ENCODE measurements around the gene BNC1. TPM values are rescaled to one million over a fixed set of nuclear protein-coding genes. Genes with fewer than 3 reads are reported as not detected.

BNC1 gene
- total RNA-seq, 1 donor from 2014 or later: 13.7 TPM

DNA sequence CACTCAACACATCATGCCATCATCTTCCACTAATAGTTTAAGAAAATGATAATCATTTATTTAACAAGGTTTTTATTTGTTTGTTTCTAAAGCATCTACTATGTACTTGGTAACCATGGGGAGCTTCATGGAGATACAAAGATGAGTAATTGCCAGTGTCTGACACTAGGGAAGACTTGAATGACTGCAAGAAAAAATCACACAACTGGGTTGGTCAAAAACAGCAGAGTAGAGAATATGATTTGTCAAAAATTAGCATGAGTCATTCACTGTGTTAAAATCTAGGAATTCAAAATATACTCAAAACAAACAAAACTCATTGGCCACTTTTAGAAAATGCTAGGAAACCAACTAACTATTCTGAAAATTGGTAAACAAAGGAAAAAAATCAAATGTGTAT is 6.3 kb downstream of the BNC1 start:
- Histone ChIP-seq H3K79me2 (ENCODE audit: insufficient read depth, low read length) (peaks cover 87% of the 10 kb centered on the region), H2AFZ (ENCODE audit: low read depth, low read length) (no peak overlapping the region), H4K20me1 (ENCODE audit: insufficient read depth, low read length) (peaks cover 4% of the 10 kb centered on the region), H3K27me3 (ENCODE audit: insufficient read depth, low read length) (no peaks in the 10 kb centered on the region), H3K27ac (ENCODE audit: low read depth, low read length) (peak overlapping the region; percentile 8), H3K9ac (ENCODE audit: low read length) (no peak overlapping the region), H3K9me3 (ENCODE audit: insufficient read depth, low read depth, low read length) (no peaks in the 10 kb centered on the region), H3K4me2 (ENCODE audit: low read length) (no peak overlapping the region), H3K36me3 (ENCODE audit: insufficient read depth, low read length) (no peaks in the 10 kb centered on the region), H3K4me1 (ENCODE audit: insufficient read depth, low read length) (no peaks in the 10 kb centered on the region), H3K4me3 (ENCODE audit: insufficient read depth, low read depth, low read length) (no peak overlapping the region)
- no peak for FAIRE-seq
- no peak overlapping the region for H3K4me3 Mint-ChIP-seq (ENCODE audit: unreplicated experiment)
- H3K9me3 Mint-ChIP-seq (ENCODE audit: unreplicated experiment): no peaks in the 10 kb centered on the region
- no peaks in the 10 kb centered on the region for H3K27me3 Mint-ChIP-seq (ENCODE audit: low read depth, unreplicated experiment)
- H3K4me1 Mint-ChIP-seq (ENCODE audit: low read depth, unreplicated experiment): peaks cover 2% of the 10 kb centered on the region
- peak overlapping the region; percentile 77 for H3K27ac Mint-ChIP-seq (ENCODE audit: unreplicated experiment)
- peak; percentile 53 for DNase-seq (ENCODE audit: low read depth)
- TF ChIP-seq CTCF (IDR thresholded peaks at IDR 0.05; ENCODE audit: insufficient read depth, low read depth, low read length) (no peak), EZH2 (IDR thresholded peaks at IDR 0.05; ENCODE audit: insufficient read depth, low read length) (no peak)
- no peaks in the 10 kb centered on the region for H3K36me3 Mint-ChIP-seq (ENCODE audit: low read depth, unreplicated experiment)

DNA sequence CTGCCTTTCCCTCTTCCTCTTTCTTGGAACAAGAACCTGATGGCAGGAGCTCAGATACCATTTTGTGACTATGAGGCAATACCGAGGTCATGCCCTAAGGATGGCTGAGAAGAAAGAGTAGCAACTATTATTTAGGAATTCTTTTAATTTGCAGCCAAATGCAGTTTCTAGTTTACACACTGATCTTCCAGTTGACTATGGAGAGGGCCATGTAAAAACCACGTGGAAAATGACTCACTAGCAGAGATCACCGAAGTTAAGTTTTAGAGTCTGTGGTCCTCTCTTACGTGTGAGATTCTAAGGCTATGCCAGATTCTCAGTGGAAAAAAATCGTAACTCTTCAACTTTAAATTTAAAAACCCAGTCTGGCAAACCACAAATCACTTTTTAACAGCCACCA is 7.8 kb downstream of the BNC1 start:
- FAIRE-seq (no peak), DNase-seq (ENCODE audit: low read depth) (peak; percentile 73)
- TF ChIP-seq EZH2 (IDR thresholded peaks at IDR 0.05; ENCODE audit: insufficient read depth, low read length) (no peak), CTCF (IDR thresholded peaks at IDR 0.05; ENCODE audit: insufficient read depth, low read depth, low read length) (no peak)
- no peaks in the 10 kb centered on the region for H3K4me1 ChIP-seq (ENCODE audit: insufficient read depth, low read length)
- H3K4me3 Mint-ChIP-seq (ENCODE audit: unreplicated experiment): no peak overlapping the region
- peak overlapping the region; percentile 44 for H3K27ac Mint-ChIP-seq (ENCODE audit: unreplicated experiment)
- no peaks in the 10 kb centered on the region for H3K36me3 Mint-ChIP-seq (ENCODE audit: low read depth, unreplicated experiment)
- H3K27ac ChIP-seq (ENCODE audit: low read depth, low read length): no peak overlapping the region
- H3K79me2 ChIP-seq (ENCODE audit: insufficient read depth, low read length): peaks cover 82% of the 10 kb centered on the region
- H3K4me1 Mint-ChIP-seq (ENCODE audit: low read depth, unreplicated experiment): no peaks in the 10 kb centered on the region
- H3K27me3 Mint-ChIP-seq (ENCODE audit: low read depth, unreplicated experiment): no peaks in the 10 kb centered on the region
- H3K9ac ChIP-seq (ENCODE audit: low read length): no peak overlapping the region
- H2AFZ ChIP-seq (ENCODE audit: low read depth, low read length): no peak overlapping the region
- no peaks in the 10 kb centered on the region for H3K36me3 ChIP-seq (ENCODE audit: insufficient read depth, low read length)
- H3K9me3 ChIP-seq (ENCODE audit: insufficient read depth, low read depth, low read length): no peaks in the 10 kb centered on the region
- H3K4me2 ChIP-seq (ENCODE audit: low read length): no peak overlapping the region
- H3K9me3 Mint-ChIP-seq (ENCODE audit: unreplicated experiment): no peaks in the 10 kb centered on the region
- peaks cover 4% of the 10 kb centered on the region for H4K20me1 ChIP-seq (ENCODE audit: insufficient read depth, low read length)
- H3K27me3 ChIP-seq (ENCODE audit: insufficient read depth, low read length): no peaks in the 10 kb centered on the region
- H3K4me3 ChIP-seq (ENCODE audit: insufficient read depth, low read depth, low read length): no peak overlapping the region

DNA sequence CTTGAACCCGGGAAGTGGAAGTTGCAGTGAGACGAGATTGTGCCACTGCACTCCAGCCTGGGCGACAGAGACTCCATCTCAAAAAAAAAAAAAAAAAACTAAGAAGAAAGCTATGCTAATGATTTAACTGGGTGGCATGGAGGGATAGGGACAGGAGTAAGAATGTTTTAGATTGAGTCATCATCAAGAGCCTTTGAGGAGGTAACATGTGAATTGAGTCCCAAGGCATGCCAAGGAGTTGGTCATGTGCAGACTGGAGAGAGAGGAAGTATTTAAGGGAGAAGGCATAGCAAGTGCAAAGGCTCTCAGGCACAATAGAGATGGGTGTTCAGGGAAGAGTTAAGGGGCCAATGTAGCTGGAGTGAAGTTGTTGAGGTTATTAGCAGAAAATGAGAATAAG is 9.1 kb downstream of the BNC1 start:
- Histone ChIP-seq H3K4me1 (ENCODE audit: insufficient read depth, low read length) (no peaks in the 10 kb centered on the region), H3K27ac (ENCODE audit: low read depth, low read length) (no peak overlapping the region), H3K9me3 (ENCODE audit: insufficient read depth, low read depth, low read length) (no peaks in the 10 kb centered on the region), H2AFZ (ENCODE audit: low read depth, low read length) (no peak overlapping the region), H3K79me2 (ENCODE audit: insufficient read depth, low read length) (peaks cover 73% of the 10 kb centered on the region), H3K36me3 (ENCODE audit: insufficient read depth, low read length) (no peaks in the 10 kb centered on the region), H3K27me3 (ENCODE audit: insufficient read depth, low read length) (no peaks in the 10 kb centered on the region), H4K20me1 (ENCODE audit: insufficient read depth, low read length) (no peaks in the 10 kb centered on the region), H3K4me3 (ENCODE audit: insufficient read depth, low read depth, low read length) (no peak overlapping the region), H3K4me2 (ENCODE audit: low read length) (no peak overlapping the region), H3K9ac (ENCODE audit: low read length) (no peak overlapping the region)
- H3K27me3 Mint-ChIP-seq (ENCODE audit: low read depth, unreplicated experiment): no peaks in the 10 kb centered on the region
- no peak overlapping the region for H3K27ac Mint-ChIP-seq (ENCODE audit: unreplicated experiment)
- H3K4me1 Mint-ChIP-seq (ENCODE audit: low read depth, unreplicated experiment): no peaks in the 10 kb centered on the region
- no peak for FAIRE-seq
- H3K9me3 Mint-ChIP-seq (ENCODE audit: unreplicated experiment): no peaks in the 10 kb centered on the region
- TF ChIP-seq EZH2 (IDR thresholded peaks at IDR 0.05; ENCODE audit: insufficient read depth, low read length): no peak
- TF ChIP-seq CTCF (IDR thresholded peaks at IDR 0.05; ENCODE audit: insufficient read depth, low read depth, low read length): no peak
- no peak overlapping the region for H3K4me3 Mint-ChIP-seq (ENCODE audit: unreplicated experiment)
- no peaks in the 10 kb centered on the region for H3K36me3 Mint-ChIP-seq (ENCODE audit: low read depth, unreplicated experiment)
- DNase-seq (ENCODE audit: low read depth): peak; percentile 55

Data from astrocyte (in vitro differentiated cells and primary cell).